Measurements from ENCODE around the gene CR2. TPM values are rescaled to one million over a fixed set of nuclear protein-coding genes. Genes with fewer than 3 reads are reported as not detected.
"Not testable (repeated sequence)": the region's sequence is repeated elsewhere in the genome, so short reads cannot be mapped to it uniquely, and the experiment has no call there.

CR2 gene
- total RNA-seq, 4 donors from 2014 or later = not detected

GRCh38 chr1:207516729-207517128 lies 62.6 kb downstream of the CR2 start:
- DNase-seq (ENCODE audit: low spot score in 2 of 2) = no peak
- no peaks in the 10 kb centered on the region for H3K9me3 ChIP-seq
- TF ChIP-seq, protein P1, sequence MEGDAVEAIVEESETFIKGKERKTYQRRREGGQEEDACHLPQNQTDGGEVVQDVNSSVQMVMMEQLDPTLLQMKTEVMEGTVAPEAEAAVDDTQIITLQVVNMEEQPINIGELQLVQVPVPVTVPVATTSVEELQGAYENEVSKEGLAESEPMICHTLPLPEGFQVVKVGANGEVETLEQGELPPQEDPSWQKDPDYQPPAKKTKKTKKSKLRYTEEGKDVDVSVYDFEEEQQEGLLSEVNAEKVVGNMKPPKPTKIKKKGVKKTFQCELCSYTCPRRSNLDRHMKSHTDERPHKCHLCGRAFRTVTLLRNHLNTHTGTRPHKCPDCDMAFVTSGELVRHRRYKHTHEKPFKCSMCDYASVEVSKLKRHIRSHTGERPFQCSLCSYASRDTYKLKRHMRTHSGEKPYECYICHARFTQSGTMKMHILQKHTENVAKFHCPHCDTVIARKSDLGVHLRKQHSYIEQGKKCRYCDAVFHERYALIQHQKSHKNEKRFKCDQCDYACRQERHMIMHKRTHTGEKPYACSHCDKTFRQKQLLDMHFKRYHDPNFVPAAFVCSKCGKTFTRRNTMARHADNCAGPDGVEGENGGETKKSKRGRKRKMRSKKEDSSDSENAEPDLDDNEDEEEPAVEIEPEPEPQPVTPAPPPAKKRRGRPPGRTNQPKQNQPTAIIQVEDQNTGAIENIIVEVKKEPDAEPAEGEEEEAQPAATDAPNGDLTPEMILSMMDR (IDR thresholded peaks at IDR 0.05) = no peak
- TF ChIP-seq EP300 (IDR thresholded peaks at IDR 0.05) (no peak), POLR2A (IDR thresholded peaks at IDR 0.05) (no peak)
- no peak overlapping the region for H3K4me3 ChIP-seq
- H3K4me1 ChIP-seq = no peaks in the 10 kb centered on the region
- no peaks in the 10 kb centered on the region for H3K27me3 ChIP-seq
- no peaks in the 10 kb centered on the region for H3K36me3 ChIP-seq
- no peak overlapping the region for H3K27ac ChIP-seq

DNA sequence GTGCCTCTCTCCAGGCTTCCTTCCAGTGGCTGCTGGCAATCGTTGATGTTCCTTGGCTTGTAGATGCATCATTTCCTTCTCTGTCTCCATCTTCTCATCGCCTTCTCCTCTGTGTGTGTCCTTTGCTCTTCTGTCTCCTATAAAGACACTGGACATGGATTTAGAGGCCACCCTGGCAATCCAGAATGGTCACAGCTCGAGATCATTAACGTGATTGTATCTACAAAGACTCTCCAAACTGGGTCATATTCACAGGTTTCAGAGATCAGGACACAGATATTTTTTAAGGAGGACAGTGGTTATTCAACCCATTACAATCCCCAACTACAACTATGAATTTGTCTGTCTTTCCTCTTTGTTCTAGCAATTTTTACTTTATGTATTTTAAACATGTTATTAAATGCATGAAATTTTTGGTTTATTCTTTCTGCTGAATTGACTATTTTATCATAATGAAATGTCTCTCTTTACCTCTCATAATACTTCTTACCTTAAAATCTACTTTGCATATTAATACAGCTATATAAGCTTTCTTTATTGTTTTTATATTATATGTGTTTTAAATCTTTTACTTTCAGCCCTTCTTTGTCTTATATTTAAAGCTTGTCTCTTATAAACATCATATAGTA lies 64.6 kb downstream of the CR2 start:
- Histone ChIP-seq H3K27ac (no peak overlapping the region), H3K27me3 (no peaks in the 10 kb centered on the region), H3K4me3 (no peak overlapping the region), H3K36me3 (no peaks in the 10 kb centered on the region), H3K4me1 (no peaks in the 10 kb centered on the region), H3K9me3 (no peaks in the 10 kb centered on the region)
- WGBS, 2 donors = 73 to 82% methylated on average over 4 of the region's 4 CpGs
- no peak for TF ChIP-seq POLR2A (IDR thresholded peaks at IDR 0.05)
- TF ChIP-seq, protein P1 (IDR thresholded peaks at IDR 0.05) = no peak
- TF ChIP-seq EP300 (IDR thresholded peaks at IDR 0.05) = no peak
- no peak for DNase-seq (ENCODE audit: low spot score in 2 of 2)

DNA sequence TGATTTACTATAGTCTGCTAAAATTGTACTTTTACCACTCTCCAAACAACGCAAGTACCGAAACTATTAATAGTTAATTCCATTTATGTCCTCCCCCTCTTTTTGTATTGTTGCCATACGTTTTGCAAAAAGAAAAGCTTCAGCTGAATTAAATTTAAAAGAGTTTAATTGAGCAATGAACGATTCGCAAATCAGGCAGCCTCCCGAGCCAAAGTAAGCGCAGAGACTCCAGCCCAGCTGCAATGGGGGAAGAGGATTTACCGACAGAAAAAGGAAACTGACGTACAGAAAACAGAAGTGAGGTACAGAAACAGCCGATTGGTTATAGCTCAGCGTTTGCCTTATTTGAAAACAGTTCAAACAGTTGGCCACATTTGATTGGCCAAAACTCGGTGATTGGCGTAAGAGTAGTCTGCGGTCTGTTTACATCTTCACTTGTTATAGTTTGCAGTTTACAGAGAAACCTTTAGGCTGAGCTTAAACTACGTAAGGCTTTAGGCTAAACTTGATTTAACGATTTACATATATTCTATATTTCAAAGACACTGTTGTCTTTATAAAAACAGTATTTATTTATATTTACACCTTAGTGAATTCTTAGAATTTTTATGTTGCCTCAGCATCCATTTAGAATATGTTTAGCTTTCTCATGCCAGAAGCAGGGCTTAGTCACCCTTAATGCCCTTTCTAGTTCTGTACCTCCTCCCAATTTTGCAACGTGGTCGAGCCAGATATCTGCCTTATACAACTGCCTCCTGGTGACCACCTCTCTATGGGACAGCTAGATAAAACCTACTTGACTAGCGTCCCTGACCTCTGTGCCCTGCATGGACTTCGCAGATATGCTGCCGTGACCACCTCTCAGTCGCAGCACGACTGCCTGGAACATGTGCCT lies 65.6 kb downstream of the CR2 start:
- Histone ChIP-seq H3K36me3 (no peaks in the 10 kb centered on the region), H3K27ac (no peak overlapping the region), H3K4me1 (no peaks in the 10 kb centered on the region), H3K4me3 (no peak overlapping the region), H3K9me3 (no peaks in the 10 kb centered on the region), H3K27me3 (no peaks in the 10 kb centered on the region)
- TF ChIP-seq, protein P1 (IDR thresholded peaks at IDR 0.05) = no peak
- TF ChIP-seq POLR2A (IDR thresholded peaks at IDR 0.05) (no peak), EP300 (IDR thresholded peaks at IDR 0.05) (no peak)
- WGBS, 2 donors = 73 to 76% methylated on average over 23 of the region's 23 CpGs
- DNase-seq (ENCODE audit: low spot score in 2 of 2) = no peak

GRCh38 chr1:207520400-207521345 lies 66.5 kb downstream of the CR2 start:
- H3K27ac ChIP-seq; H3K4me3 ChIP-seq; H3K4me1 ChIP-seq; H3K27me3 ChIP-seq; DNase-seq (ENCODE audit: low spot score in 2 of 2); H3K9me3 ChIP-seq; H3K36me3 ChIP-seq: not testable (repeated sequence)
- WGBS, 2 donors = 79% methylated on average over 10 of the region's 10 CpGs

- H3K9me3 ChIP-seq; DNase-seq (ENCODE audit: low spot score in 2 of 2); H3K4me1 ChIP-seq; H3K4me3 ChIP-seq; H3K27me3 ChIP-seq; H3K27ac ChIP-seq; H3K36me3 ChIP-seq: not testable (repeated sequence)
- 60 to 69% methylated on average over 1 to 3 of the region's 3 CpGs for WGBS, 2 donors
Measured at GRCh38 chr1:207525239-207525638, 71.1 kb downstream of the CR2 start.

- H3K27me3 ChIP-seq; H3K27ac ChIP-seq; H3K36me3 ChIP-seq; H3K4me1 ChIP-seq; DNase-seq (ENCODE audit: low spot score in 2 of 2); H3K9me3 ChIP-seq; H3K4me3 ChIP-seq: not testable (repeated sequence)
- WGBS, 2 donors = no CpG with 5 or more reads among the region's 1 CpG
Measured at GRCh38 chr1:207528401-207528800, 74.3 kb downstream of the CR2 start.

DNA sequence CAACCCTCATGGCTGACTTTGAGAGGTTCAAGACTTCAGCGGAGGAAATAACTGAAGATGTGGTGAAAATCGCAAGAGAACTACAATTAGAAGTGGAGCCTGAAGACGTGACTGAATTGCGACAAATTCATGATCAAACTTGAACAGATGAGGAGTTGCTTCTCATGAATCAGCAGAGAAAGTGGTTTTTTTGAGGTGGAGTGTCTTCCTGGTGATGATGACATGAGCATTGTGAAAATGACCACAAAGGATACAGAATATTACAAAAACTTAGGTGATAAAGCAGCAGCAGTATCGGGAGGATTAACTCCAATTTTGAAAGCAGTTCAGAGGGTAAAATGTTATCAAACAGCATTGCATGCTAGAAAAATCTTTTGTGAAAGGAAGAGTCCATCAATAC lies 82.1 kb downstream of the CR2 start:
- not testable (repeated sequence) for H3K27me3 ChIP-seq; H3K9me3 ChIP-seq; H3K27ac ChIP-seq; DNase-seq (ENCODE audit: low spot score in 2 of 2); H3K36me3 ChIP-seq; H3K4me3 ChIP-seq; H3K4me1 ChIP-seq
- WGBS, 2 donors = no CpG with 5 or more reads among the region's 5 CpGs

All from tibial nerve (tissue), 4 donors.